Colonic mucosa (tissue), 4 donors: Measurements from ENCODE around the gene ZC3H12A. TPM values are rescaled to one million over a fixed set of nuclear protein-coding genes. Genes with fewer than 3 reads are reported as not detected.

ENCODE experiments used
- DNase-seq: peaks from one replicate; pipeline ENCODE4 v3.0.0-alpha.2; 2020
- H3K27ac ChIP-seq: fragments of 200-600 bp; one replicate; pipeline ENCODE4 v1.8.0; 2021
- H3K27me3 ChIP-seq: fragments of 200-600 bp; one replicate; pipeline ENCODE4 v1.8.0; 2021
- H3K36me3 ChIP-seq: fragments of 200-600 bp; one replicate; pipeline ENCODE4 v1.8.0; 2021
- H3K4me1 ChIP-seq: fragments of 200-600 bp; one replicate; pipeline ENCODE4 v1.8.0; 2021; ENCODE audit warnings: mild to moderate bottlenecking
- H3K4me3 ChIP-seq: fragments of 200-600 bp; one replicate; pipeline ENCODE4 v1.8.0; 2021
- H3K9ac ChIP-seq, 2 donors: one replicate each; pipeline ENCODE4 v1.7.0; 2013; ENCODE audit warnings: control low read depth in 2 of 2, low read depth in 2 of 2, low read length in 2 of 2
- H3K9me3 ChIP-seq: fragments of 200-600 bp; one replicate; pipeline ENCODE4 v1.8.0; 2021
- intact Hi-C: fragments of 100-400 bp; cut with DNase I; formaldehyde crosslinking; loops from one replicate; pipeline ENCODE4 v1.14.1; 2022
- total RNA-seq, 2 donors: library from RNA; stranded (reverse); fragmentation: NEBNext Ultra II Directional in 1 of 2; extraction: Animal tissue kit (Norgen Biotek cat#: 25700) in 1 of 2; gene quantifications; one replicate each; pipeline ENCODE4 v1.2.1, GENCODE V29; 2021
- TF ChIP-seq, protein P1 (sequence below): fragments of 200-600 bp; IDR thresholded peaks from one replicate; pipeline ENCODE4 v1.8.0; 2022; ENCODE audit warnings: antibody characterized with exemption, mild to moderate bottlenecking
- donor health status: healthy.
- donor health status: DM: no; HTN: no; CAD: no.
- donor health status: DM: no; HTN: no; CAD: no.

The ZC3H12A gene
- total RNA-seq, 2 donors from 2014 or later, result 18.2 to 35.4 TPM

DNA sequence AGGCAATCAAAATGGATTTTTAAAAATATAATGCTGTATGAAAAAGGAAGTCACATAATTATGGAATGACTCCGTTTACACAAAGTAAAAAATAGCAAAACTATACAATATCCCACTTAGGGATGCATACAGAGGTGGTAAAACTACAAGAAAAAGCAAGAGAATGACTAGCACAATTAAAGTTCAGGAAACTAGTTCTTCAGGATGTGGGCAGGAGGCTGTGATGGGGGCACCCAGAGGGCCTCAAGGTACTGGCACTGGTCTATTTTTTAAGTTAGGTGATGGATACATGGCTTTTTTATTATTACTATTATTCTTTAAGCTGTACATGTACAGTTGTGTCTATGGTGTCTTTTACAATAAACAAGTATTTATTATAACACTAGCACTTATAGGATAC lies 1.4 kb upstream of the ZC3H12A start:
- H3K4me3 ChIP-seq, result no peak overlapping the region
- peak overlapping the region; percentile 94 for H3K27ac ChIP-seq
- H3K4me1 ChIP-seq, result peaks cover 16% of the 10 kb centered on the region
- no peak for DNase-seq
- intact Hi-C loops, result no loop called here
- TF ChIP-seq, protein P1, sequence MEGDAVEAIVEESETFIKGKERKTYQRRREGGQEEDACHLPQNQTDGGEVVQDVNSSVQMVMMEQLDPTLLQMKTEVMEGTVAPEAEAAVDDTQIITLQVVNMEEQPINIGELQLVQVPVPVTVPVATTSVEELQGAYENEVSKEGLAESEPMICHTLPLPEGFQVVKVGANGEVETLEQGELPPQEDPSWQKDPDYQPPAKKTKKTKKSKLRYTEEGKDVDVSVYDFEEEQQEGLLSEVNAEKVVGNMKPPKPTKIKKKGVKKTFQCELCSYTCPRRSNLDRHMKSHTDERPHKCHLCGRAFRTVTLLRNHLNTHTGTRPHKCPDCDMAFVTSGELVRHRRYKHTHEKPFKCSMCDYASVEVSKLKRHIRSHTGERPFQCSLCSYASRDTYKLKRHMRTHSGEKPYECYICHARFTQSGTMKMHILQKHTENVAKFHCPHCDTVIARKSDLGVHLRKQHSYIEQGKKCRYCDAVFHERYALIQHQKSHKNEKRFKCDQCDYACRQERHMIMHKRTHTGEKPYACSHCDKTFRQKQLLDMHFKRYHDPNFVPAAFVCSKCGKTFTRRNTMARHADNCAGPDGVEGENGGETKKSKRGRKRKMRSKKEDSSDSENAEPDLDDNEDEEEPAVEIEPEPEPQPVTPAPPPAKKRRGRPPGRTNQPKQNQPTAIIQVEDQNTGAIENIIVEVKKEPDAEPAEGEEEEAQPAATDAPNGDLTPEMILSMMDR, result no peak
- H3K27me3 ChIP-seq, result no peaks in the 10 kb centered on the region
- no peaks in the 10 kb centered on the region for H3K36me3 ChIP-seq
- no peak overlapping the region for H3K9ac ChIP-seq
- no peaks in the 10 kb centered on the region for H3K9me3 ChIP-seq

DNA sequence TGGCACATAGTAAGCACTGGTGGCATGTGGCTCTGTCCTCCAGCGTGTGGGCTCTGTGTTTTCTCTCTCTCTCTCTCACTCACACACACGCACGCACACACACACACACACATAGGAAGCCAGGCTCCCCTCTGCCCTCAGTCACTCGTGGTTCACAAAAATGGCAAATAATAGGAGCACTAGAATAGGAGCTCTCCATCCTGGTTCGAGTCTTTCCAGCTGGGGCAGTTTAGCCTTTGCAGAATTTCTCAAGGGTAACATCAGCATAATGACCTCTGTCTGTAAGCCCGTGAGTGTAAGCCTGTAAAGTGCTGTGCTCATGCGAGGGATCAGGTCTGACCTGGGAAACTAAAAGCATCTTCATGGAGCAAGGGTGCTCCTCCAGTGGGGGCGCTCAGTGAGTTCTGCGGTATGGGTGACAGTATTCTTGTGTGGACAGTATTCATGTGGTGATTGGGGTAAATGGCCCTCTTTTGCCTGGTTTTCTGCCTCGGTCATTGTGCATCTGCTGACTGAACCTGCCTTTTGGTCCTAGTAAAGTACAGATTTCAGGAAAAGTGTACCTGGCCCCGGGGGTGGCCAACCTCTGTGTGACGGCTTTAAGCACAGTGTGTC lies 842 bp upstream of the ZC3H12A start:
- Histone ChIP-seq H3K4me1 (peaks cover 19% of the 10 kb centered on the region), H3K9me3 (no peaks in the 10 kb centered on the region), H3K27ac (peak overlapping the region; percentile 94), H3K4me3 (peak overlapping the region; percentile 92), H3K9ac (peak overlapping the region; percentile 92 to 96), H3K36me3 (no peaks in the 10 kb centered on the region), H3K27me3 (no peaks in the 10 kb centered on the region)
- DNase-seq, result peak; percentile 56
- TF ChIP-seq, protein P1, result no peak
- intact Hi-C loops, result no loop called here

DNA sequence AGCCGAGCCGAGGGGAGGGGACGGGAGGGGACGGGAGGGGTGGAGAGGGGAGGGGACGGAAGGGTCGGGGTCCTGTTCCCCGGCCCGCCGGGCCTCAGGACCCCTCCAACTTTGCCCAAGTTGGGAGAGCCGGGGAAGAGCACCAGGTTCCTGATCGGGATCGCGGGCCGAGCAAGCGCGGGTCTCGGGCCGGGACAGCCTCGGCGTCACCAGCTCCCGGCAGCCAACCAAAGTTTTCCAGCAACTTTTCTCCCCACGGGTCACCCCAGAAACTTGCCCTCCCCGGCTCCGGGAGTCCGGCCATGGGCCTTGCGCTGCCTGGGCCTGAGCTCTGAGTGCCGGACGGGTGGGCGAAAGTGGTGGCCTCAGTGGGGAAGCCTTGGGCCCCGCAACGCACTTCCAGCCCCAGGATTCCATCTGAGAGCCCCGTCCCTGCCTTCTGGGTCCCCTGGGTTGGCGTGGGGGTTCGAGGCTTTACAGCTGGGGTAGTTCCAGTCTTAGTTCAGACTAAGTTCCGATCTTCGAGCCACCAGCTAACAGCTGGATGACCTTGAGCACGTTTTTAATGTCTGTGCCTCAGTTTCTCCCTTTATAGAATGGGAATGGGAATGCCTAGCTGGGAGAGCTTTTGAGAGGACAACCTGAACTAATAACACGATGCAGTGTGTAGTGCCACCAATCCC lies 458 bp downstream of the ZC3H12A start:
- Histone ChIP-seq H3K27ac (peak overlapping the region; percentile 94), H3K4me1 (peaks cover 19% of the 10 kb centered on the region), H3K9me3 (no peaks in the 10 kb centered on the region), H3K4me3 (peak overlapping the region; percentile 92), H3K27me3 (no peaks in the 10 kb centered on the region), H3K9ac (peak overlapping the region; percentile 96 to 99), H3K36me3 (no peaks in the 10 kb centered on the region)
- DNase-seq, result no peak
- TF ChIP-seq, protein P1, result no peak
- intact Hi-C loops, result no loop called here

DNA sequence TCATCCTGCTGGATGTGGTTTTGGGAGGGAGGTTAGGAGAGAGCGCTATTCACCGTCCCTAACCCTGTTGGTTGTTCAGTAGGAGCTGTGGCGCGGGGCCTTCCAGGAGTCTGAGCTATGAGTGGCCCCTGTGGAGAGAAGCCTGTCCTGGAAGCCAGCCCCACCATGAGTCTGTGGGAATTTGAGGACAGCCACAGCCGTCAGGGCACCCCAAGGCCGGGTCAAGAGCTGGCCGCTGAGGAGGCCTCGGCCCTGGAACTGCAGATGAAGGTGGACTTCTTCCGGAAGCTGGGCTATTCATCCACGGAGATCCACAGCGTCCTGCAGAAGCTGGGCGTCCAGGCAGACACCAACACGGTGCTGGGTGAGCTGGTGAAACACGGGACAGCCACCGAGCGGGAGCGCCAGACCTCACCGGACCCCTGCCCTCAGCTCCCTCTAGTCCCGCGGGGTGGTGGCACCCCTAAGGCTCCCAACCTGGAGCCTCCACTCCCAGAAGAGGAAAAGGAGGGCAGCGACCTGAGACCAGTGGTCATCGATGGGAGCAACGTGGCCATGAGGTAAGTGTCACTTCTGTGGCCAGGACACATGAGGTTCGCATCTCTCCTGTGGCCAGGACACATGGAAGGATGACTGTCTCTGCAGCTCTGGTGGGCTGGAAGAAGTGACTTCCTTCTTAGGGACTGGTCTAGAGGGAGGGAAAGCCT lies 1.2 kb downstream of the ZC3H12A start:
- TF ChIP-seq, protein P1, result no peak
- Histone ChIP-seq H3K27me3 (no peaks in the 10 kb centered on the region), H3K4me1 (peaks cover 26% of the 10 kb centered on the region), H3K4me3 (peak overlapping the region; percentile 92), H3K27ac (peak overlapping the region; percentile 94), H3K9ac (peak overlapping the region; percentile 96 to 99), H3K9me3 (no peaks in the 10 kb centered on the region), H3K36me3 (peaks cover 3% of the 10 kb centered on the region)
- intact Hi-C loops, result no loop called here
- DNase-seq, result no peak

DNA sequence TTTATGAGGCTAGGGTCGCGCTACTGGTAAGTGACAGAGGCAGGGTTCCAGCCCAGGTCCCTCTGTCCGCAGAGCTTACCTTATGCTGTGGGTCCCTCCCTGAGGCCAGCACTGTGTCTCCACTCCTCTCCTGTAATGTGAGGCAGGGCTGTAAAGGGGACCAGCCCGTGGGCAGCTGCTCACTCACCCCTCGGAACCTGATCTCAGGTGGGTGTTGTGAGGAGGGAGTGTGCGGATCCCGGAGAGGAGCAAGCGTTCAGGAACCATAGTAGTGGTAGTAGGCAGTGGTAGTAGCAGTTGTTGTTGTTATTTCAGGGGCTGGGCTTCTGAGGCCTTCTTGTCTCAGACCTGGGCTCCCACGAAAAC lies 1.7 kb downstream of the ZC3H12A start:
- intact Hi-C loops, result no loop called here
- Histone ChIP-seq H3K4me3 (peak overlapping the region; percentile 92), H3K36me3 (peaks cover 7% of the 10 kb centered on the region), H3K27me3 (no peaks in the 10 kb centered on the region), H3K4me1 (peaks cover 26% of the 10 kb centered on the region), H3K9me3 (no peaks in the 10 kb centered on the region), H3K27ac (peak overlapping the region; percentile 94), H3K9ac (peak overlapping the region; percentile 96 to 99)
- TF ChIP-seq, protein P1, result no peak
- DNase-seq, result no peak
